ENCODE data around the gene PRTN3.

Gene PRTN3

DNA sequence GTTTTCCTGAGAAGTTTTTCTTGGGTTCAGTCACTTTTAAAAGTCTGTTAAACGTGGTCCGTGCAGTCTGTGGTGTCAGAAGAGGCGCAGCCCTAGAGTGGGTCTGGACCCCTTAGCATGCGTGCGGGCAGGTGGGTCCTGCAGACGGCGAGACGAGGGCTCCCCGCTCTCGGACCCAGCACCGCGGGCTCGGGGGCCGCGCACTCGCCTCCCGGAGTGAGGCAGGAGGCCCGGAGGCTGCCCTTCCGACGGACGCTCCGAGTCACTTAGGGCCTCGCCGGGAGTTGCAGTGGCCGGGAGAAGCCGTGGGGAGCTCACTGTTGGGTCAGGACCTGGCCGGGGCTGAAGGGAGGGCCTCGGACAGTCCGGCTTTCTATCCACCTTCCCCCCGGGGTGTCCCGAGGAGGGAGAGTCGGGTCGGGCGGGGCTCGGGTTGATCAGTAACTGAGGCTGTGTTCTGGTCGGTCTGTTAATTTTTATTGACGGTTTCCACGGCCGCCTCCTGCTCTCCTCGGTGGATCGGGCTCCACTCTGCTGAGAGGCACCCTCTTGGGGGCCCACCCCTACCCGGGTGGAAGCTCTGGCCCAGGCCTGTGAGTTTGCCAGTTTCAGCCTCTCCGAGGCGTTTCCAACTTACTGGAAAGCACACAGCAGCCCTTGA, 42.3 kb upstream of the PRTN3 start:
- peaks cover 21 to 61% of the 10 kb centered on the region in 2 donors for H3K4me1 ChIP-seq (ENCODE audit: control insufficient read depth in 1 of 2, insufficient read depth in 2 of 2, low read length in 2 of 2)
- H3K27me3 ChIP-seq (ENCODE audit: low read depth, low read length), result no peaks in the 10 kb centered on the region
- H3K4me3 ChIP-seq (ENCODE audit: low read depth in 1 of 2, low read length in 2 of 2), result peak overlapping the region; percentile 84 to 90
- H3K9me3 ChIP-seq (ENCODE audit: control insufficient read depth in 1 of 2, low read length in 2 of 2), result no peaks in the 10 kb centered on the region
- H3K36me3 ChIP-seq (ENCODE audit: control insufficient read depth in 1 of 2, insufficient read depth in 2 of 2, low read length in 2 of 2), result peaks cover under 1 to 7% of the 10 kb centered on the region in 2 donors
- peak overlapping the region; percentile 63 for H3K27ac ChIP-seq (ENCODE audit: low read length)

DNA sequence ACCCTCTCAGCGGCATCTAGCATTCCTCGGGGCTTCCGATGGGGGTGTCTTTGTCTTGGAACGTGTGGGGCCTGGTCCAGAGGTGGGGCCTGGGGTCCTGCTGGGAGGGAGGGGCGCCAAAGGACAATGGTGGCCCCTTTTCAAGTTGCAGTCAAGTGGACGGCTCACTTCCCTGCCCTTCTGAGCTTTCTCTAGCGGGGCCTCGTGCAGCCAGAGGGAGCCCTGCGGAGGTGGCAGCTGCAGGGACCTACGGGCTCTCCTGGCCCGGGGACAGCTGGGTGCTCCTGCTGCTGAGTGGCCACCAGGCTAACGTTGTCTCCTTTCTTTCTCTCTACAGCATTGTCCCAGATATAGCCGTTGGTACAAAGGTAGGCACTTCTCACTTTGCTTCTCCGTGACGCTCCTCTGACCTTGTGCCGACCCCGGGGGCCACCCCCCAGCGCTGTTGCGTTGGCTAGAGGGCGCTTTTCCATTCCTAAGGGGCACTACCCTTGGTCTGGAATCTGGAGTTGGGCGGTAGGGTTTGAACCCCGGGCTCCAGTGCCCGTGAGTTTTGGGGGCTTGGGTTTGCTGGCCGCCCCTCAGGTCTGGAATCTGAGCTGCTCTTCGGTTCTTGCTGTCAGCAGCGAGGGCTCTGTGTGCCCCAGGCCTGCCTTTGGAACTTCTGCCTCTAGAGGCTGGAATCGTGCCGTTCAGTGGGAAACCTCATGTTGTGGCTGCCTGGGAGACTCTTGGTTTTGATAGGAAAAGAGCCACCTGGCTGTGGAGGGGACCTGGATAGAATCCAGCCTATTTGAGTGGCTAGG, 41.5 kb upstream of the PRTN3 start:
- Histone ChIP-seq H3K36me3 (ENCODE audit: control insufficient read depth in 1 of 2, insufficient read depth in 2 of 2, low read length in 2 of 2) (peaks cover 6 to 15% of the 10 kb centered on the region in 2 donors), H3K4me3 (ENCODE audit: low read depth in 1 of 2, low read length in 2 of 2) (peak overlapping the region; percentile 84 to 90), H3K27me3 (ENCODE audit: low read depth, low read length) (no peaks in the 10 kb centered on the region), H3K4me1 (ENCODE audit: control insufficient read depth in 1 of 2, insufficient read depth in 2 of 2, low read length in 2 of 2) (peaks cover 21 to 68% of the 10 kb centered on the region in 2 donors), H3K27ac (ENCODE audit: low read length) (peak overlapping the region; percentile 31), H3K9me3 (ENCODE audit: control insufficient read depth in 1 of 2, low read length in 2 of 2) (no peaks in the 10 kb centered on the region)

DNA sequence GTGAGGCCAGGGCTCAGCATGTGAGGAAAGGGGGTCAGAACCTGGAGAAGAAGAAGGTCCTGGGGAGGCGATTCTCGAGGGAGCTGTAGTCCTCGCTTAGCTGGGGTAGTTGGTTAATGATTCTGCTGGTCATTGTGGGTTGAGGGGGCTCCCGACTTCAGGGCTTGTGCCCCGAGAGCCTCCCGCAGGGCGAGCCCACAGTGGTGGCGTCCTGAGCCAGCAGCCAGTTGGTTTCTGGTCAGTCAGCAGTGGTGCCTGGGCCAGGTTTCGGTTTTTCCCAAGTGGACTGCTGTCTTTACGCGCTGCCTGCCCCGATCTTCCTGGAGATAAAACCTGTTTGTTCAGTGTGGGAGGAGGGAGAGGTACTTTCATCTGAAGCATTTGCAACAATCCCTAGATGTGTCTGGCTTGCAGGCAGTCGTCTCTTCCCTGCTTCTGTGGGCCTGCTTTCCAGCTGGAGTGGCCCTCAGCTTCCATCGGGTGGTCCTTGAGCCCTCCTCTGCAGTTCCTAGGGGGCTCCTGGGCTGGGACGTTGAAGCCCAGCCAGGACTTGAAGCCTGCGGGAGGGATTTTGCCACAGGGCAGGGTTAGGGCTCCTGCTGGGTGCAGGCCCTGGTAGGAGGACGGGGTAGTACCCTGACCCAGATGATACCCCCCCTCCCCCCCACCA, 40.3 kb upstream of the PRTN3 start:
- Histone ChIP-seq H3K9me3 (ENCODE audit: control insufficient read depth in 1 of 2, low read length in 2 of 2) (no peaks in the 10 kb centered on the region), H3K36me3 (ENCODE audit: control insufficient read depth in 1 of 2, insufficient read depth in 2 of 2, low read length in 2 of 2) (peaks cover 15 to 27% of the 10 kb centered on the region in 2 donors), H3K27me3 (ENCODE audit: low read depth, low read length) (no peaks in the 10 kb centered on the region), H3K4me3 (ENCODE audit: low read depth in 1 of 2, low read length in 2 of 2) (peak overlapping the region; percentile 39 to 90), H3K4me1 (ENCODE audit: control insufficient read depth in 1 of 2, insufficient read depth in 2 of 2, low read length in 2 of 2) (peaks cover 21 to 75% of the 10 kb centered on the region in 2 donors), H3K27ac (ENCODE audit: low read length) (no peak overlapping the region)

DNA sequence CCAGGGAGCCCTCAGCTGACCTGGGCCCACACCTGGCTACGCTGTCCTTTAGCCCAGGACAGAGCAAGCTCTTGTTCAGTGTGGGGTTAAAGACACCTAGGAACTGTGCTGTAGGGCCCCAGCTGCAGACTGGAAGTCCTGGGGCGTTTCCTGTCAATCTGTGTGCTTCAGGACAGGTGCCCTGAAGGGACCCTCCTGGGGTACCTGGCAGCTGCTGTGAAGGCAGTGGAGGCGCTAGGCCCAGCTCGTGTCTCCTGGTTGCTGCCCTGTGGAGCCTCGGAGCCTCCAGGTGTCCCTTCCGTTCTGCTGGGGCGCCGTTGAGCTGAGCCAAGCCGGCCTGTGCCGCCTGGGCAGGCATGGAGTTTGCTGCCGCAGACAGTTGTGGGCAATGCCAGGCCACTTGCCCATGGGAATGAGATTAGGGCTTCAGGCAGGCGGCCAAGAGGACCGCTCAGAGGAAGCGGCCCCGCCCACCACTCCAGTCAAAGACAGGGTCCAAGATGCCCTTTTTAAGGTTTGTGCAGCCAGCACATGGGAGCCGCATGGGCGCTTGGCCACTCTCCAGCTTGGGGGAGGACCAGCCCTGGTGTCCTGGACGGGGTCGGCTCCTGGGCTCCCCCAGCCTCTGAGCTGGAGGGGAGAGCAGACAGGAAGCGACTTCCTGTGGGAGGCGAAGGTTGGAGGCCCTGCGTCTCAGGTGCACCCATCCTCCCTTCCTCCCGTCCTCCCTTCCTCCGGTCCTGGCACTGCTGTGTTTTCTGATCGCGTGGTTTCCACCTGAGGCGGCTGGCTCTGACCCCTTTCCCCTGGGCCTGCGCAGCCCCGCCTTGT, 39.6 kb upstream of the PRTN3 start:
- peak overlapping the region; percentile 23 for H3K27ac ChIP-seq (ENCODE audit: low read length)
- H3K4me1 ChIP-seq (ENCODE audit: control insufficient read depth in 1 of 2, insufficient read depth in 2 of 2, low read length in 2 of 2), result peaks cover 21 to 67% of the 10 kb centered on the region in 2 donors
- H3K4me3 ChIP-seq (ENCODE audit: low read depth in 1 of 2, low read length in 2 of 2), result peak overlapping the region; percentile 39 to 90
- no peaks in the 10 kb centered on the region for H3K9me3 ChIP-seq (ENCODE audit: control insufficient read depth in 1 of 2, low read length in 2 of 2)
- H3K36me3 ChIP-seq (ENCODE audit: control insufficient read depth in 1 of 2, insufficient read depth in 2 of 2, low read length in 2 of 2), result peaks cover 17 to 34% of the 10 kb centered on the region in 2 donors
- no peaks in the 10 kb centered on the region for H3K27me3 ChIP-seq (ENCODE audit: low read depth, low read length)

DNA sequence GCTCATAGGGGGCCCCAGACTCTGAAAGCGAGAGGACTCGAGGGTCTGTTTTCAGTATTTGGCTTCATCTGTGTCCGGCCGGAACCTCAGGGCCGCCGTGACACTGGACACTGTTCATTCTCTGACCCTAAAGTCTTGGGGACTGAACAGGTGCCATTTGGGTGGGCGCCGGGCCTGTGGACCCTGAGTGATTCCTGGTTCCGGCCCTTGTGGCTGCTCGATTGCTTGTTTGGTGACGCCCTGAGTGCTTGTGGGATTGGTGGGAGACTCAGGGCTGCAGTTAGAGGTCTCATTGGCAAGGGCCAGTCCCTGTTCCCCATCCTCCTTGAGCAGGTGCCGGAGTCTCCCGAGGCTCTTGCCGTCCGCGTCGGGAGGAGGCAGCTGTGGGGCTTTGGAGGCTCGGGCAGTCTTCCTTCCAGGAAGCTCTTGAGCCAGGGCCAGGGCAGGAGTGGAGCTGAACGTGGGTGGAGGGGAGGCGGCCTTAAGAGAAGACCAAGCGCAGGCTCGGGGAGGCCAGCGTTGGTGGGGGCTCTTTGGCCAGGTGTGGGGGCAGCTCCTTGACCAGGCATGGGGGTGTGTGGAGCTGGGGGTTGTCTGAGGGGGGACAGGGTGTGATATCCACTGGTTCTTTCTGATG, 38.8 kb upstream of the PRTN3 start:
- Histone ChIP-seq H3K27ac (ENCODE audit: low read length) (peak overlapping the region; percentile 23), H3K9me3 (ENCODE audit: control insufficient read depth in 1 of 2, low read length in 2 of 2) (no peaks in the 10 kb centered on the region), H3K27me3 (ENCODE audit: low read depth, low read length) (no peaks in the 10 kb centered on the region), H3K4me3 (ENCODE audit: low read depth in 1 of 2, low read length in 2 of 2) (peak overlapping the region; percentile 39 to 90), H3K4me1 (ENCODE audit: control insufficient read depth in 1 of 2, insufficient read depth in 2 of 2, low read length in 2 of 2) (peaks cover 21 to 67% of the 10 kb centered on the region in 2 donors), H3K36me3 (ENCODE audit: control insufficient read depth in 1 of 2, insufficient read depth in 2 of 2, low read length in 2 of 2) (peaks cover 23 to 42% of the 10 kb centered on the region in 2 donors)

DNA sequence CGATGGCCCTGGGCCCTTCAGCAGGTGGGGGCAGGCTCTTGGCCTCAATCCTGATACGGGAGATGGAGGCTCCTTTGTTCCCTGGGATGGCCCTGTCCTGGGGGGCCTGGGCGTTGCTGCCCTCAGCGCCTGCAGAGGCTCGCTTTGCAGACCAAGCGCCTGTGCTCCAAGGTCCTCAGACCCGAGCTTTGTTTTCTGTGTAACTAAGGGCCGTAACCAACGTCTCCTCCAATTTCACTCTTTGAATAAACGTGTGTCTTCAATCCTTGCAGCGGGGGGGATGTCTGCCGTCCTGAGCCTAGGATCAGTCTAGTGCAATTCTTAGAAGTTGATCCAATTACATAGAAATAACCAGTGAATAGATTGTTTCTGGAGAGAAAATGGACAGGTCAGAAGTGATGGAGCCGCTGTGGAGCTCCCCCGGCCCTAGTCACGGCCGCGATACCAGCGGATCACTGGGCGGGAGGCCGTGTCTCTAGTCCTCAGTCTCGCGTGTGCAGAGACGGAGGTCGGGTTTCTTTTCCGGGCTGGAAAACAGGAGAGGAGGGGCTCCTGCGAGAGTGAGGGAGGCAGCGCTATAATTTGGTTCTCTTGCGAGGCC, 38.2 kb upstream of the PRTN3 start:
- no peak overlapping the region for H3K27ac ChIP-seq (ENCODE audit: low read length)
- no peaks in the 10 kb centered on the region for H3K9me3 ChIP-seq (ENCODE audit: control insufficient read depth in 1 of 2, low read length in 2 of 2)
- peak overlapping the region; percentile 39 to 90 for H3K4me3 ChIP-seq (ENCODE audit: low read depth in 1 of 2, low read length in 2 of 2)
- peaks cover 21 to 67% of the 10 kb centered on the region in 2 donors for H3K4me1 ChIP-seq (ENCODE audit: control insufficient read depth in 1 of 2, insufficient read depth in 2 of 2, low read length in 2 of 2)
- no peaks in the 10 kb centered on the region for H3K27me3 ChIP-seq (ENCODE audit: low read depth, low read length)
- peaks cover 29 to 48% of the 10 kb centered on the region in 2 donors for H3K36me3 ChIP-seq (ENCODE audit: control insufficient read depth in 1 of 2, insufficient read depth in 2 of 2, low read length in 2 of 2)

DNA sequence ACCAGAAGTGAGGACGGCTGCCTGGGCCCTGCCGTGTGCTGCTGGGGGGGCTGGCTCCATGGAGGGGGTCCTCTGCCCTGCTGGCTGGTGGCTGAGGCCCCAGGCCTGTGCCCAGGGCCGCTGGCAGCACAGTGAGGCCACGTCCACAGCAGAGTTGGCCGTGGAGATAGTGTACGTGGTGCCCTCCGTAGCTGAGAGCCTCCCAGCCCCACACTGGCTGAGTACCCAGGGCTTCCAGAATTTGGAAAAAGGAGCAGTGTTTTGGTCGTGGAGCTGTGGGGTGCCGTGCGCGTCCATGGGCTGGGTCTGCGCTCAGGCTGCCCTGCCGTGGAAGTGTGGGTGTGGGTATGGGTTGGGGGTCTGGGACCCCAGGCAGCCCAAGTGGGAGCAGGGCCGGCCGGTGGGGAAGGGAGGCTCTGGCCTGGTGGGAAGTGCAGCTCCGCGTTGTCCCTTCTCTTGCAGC, 37.7 kb upstream of the PRTN3 start:
- Histone ChIP-seq H3K4me1 (ENCODE audit: control insufficient read depth in 1 of 2, insufficient read depth in 2 of 2, low read length in 2 of 2) (peaks cover 21 to 67% of the 10 kb centered on the region in 2 donors), H3K9me3 (ENCODE audit: control insufficient read depth in 1 of 2, low read length in 2 of 2) (no peaks in the 10 kb centered on the region), H3K36me3 (ENCODE audit: control insufficient read depth in 1 of 2, insufficient read depth in 2 of 2, low read length in 2 of 2) (peaks cover 34 to 53% of the 10 kb centered on the region in 2 donors), H3K4me3 (ENCODE audit: low read depth in 1 of 2, low read length in 2 of 2) (peak overlapping the region in 1 of 2 donors; percentile 90), H3K27me3 (ENCODE audit: low read depth, low read length) (no peaks in the 10 kb centered on the region), H3K27ac (ENCODE audit: low read length) (no peak overlapping the region)

DNA sequence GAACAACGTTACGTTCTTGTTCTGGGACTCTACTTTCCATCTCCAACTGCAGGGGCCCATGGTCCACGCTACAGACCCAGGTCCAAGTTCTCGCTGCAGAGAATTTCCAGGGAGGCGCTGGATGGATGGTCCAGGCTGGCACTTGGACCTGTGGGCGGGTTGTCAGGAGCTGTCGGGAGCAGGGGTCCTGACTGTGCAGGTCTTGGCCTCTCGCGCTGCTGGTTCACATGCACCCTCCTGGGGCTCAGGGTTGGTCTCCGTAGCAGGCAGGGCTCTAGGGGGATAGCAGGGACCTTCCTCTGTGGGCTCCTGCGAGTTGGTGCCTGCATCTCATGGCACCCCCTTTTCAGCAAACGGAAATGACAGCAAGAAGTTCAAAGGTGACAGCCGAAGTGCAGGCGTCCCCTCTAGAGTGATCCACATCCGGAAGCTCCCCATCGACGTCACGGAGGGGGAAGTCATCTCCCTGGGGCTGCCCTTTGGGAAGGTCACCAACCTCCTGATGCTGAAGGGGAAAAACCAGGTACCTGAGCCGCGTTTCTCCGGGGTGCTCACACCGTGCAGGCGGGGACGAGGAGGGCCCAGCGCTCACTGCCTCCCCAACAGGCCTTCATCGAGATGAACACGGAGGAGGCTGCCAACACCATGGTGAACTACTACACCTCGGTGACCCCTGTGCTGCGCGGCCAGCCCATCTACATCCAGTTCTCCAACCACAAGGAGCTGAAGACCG, 36.9 kb upstream of the PRTN3 start:
- peaks cover 21 to 62% of the 10 kb centered on the region in 2 donors for H3K4me1 ChIP-seq (ENCODE audit: control insufficient read depth in 1 of 2, insufficient read depth in 2 of 2, low read length in 2 of 2)
- no peaks in the 10 kb centered on the region for H3K9me3 ChIP-seq (ENCODE audit: control insufficient read depth in 1 of 2, low read length in 2 of 2)
- no peak overlapping the region for H3K4me3 ChIP-seq (ENCODE audit: low read depth in 1 of 2, low read length in 2 of 2)
- peaks cover 34 to 59% of the 10 kb centered on the region in 2 donors for H3K36me3 ChIP-seq (ENCODE audit: control insufficient read depth in 1 of 2, insufficient read depth in 2 of 2, low read length in 2 of 2)
- H3K27me3 ChIP-seq (ENCODE audit: low read depth, low read length), result no peaks in the 10 kb centered on the region
- H3K27ac ChIP-seq (ENCODE audit: low read length), result no peak overlapping the region

DNA sequence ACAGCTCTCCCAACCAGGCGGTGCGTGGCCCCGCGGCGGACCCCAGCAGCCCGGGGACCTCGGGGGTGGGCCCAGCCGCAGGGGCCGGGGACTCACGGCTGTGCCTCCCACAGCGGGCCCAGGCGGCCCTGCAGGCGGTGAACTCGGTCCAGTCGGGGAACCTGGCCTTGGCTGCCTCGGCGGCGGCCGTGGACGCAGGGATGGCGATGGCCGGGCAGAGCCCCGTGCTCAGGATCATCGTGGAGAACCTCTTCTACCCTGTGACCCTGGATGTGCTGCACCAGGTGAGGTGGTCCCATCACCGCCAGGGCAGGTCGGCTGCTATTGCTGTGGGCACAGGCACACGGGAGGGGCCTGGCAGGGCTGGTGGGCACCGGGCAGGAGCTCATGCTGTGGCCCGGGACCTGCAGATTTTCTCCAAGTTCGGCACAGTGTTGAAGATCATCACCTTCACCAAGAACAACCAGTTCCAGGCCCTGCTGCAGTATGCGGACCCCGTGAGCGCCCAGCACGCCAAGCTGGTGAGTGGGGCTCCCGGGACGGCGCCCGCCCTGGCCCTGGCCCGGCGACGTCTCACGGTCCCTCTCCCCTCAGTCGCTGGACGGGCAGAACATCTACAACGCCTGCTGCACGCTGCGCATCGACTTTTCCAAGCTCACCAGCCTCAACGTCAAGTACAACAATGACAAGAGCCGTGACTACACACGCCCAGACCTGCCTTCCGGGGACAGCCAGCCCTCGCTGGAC, 36.2 kb upstream of the PRTN3 start:
- Histone ChIP-seq H3K9me3 (ENCODE audit: control insufficient read depth in 1 of 2, low read length in 2 of 2) (no peaks in the 10 kb centered on the region), H3K27ac (ENCODE audit: low read length) (no peak overlapping the region), H3K4me1 (ENCODE audit: control insufficient read depth in 1 of 2, insufficient read depth in 2 of 2, low read length in 2 of 2) (peaks cover 17 to 54% of the 10 kb centered on the region in 2 donors), H3K27me3 (ENCODE audit: low read depth, low read length) (no peaks in the 10 kb centered on the region), H3K4me3 (ENCODE audit: low read depth in 1 of 2, low read length in 2 of 2) (no peak overlapping the region), H3K36me3 (ENCODE audit: control insufficient read depth in 1 of 2, insufficient read depth in 2 of 2, low read length in 2 of 2) (peaks cover 35 to 65% of the 10 kb centered on the region in 2 donors)
